ENCODE measurements around the gene TMEM223. TPM values are rescaled to one million over a fixed set of nuclear protein-coding genes. Genes with fewer than 3 reads are reported as not detected.
"Not testable (repeated sequence)": the region's sequence is repeated elsewhere in the genome, so short reads cannot be mapped to it uniquely, and the experiment has no call there.

The TMEM223 gene
- total RNA-seq, 1 donor from 2014 or later = 17.2 TPM

- ATAC-seq = no peak
- Histone ChIP-seq H3K4me1 (peaks cover 18% of the 10 kb centered on the region), H3K4me3 (no peak overlapping the region), H3K36me3 (peaks cover 35% of the 10 kb centered on the region), H3K27me3 (ENCODE audit: low read depth) (no peaks in the 10 kb centered on the region), H3K9me3 (no peaks in the 10 kb centered on the region), H3K27ac (no peak overlapping the region)
- DNase-seq = no peak
- intact Hi-C loops (cut with DNase I) = no loop called here
- no peak for TF ChIP-seq CTCF (IDR thresholded peaks at IDR 0.05)
These were observed 17.4 kb downstream of the TMEM223 start for GRCh38 chr11:62774407-62774806.

DNA sequence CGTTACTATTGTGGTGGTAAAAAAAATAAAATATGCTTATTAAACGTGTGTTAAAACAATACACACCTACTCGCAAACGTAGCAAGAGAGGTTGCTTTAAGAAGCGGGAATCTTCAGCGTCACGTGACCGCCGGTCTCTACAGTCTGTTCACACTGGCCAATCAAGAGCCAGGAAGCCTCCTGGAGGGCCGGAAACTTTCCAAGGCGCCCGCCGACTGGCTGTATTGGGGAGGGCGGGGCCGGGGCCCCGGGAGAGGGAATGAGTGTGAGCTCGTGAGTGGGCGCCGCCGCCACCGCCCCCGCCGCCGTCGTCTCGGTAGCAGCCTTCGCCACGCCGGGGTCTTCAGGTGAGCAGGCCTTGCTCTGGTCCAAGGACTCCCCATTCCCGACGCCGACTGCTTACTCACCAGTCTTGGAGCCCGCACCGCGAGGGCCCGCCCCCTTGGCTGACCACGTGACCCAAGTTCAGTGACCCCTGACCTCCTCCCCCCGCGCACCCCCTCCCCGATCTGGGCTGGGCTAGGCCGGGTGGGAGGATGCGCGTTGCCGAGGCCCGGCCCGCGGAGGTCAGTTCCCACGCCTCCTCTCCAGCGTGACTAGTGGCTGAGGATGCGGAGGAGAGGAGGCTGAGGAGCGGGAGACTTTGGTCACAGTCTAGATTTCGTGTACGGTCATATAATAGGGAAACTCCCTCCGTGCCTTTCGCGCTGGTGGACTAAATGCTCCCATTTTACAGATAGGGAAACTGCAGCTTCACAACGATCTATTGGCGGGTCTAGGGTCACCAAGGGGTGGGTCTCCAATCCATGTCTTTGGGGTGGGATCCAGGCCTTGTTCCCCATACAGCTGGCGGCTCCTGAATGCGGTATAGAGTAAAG lies 20.4 kb downstream of the TMEM223 start, which contains the start of gene TAF6L:
TAF6L (plus strand) TSS at position 253 of the 878 bp plus-strand sequence. CDS start 4,388 bp downstream, outside the sequence.
- peak within 1 kb of the TSS; percentile 80 for H3K4me3 ChIP-seq
- intact Hi-C loops (cut with DNase I) = no loop called here
- peak within 1 kb of the TSS; percentile 93 for H3K27ac ChIP-seq
- no peak for TF ChIP-seq CTCF (IDR thresholded peaks at IDR 0.05)
- peak; percentile 98 to 99 for ATAC-seq
- peaks cover 30% of the 10 kb centered on the region for H3K36me3 ChIP-seq
- no peaks in the 10 kb centered on the region for H3K27me3 ChIP-seq (ENCODE audit: low read depth)
- peak; percentile 99 for DNase-seq
- H3K9me3 ChIP-seq = no peaks in the 10 kb centered on the region
- H3K4me1 ChIP-seq = peaks cover 18% of the 10 kb centered on the region

DNA sequence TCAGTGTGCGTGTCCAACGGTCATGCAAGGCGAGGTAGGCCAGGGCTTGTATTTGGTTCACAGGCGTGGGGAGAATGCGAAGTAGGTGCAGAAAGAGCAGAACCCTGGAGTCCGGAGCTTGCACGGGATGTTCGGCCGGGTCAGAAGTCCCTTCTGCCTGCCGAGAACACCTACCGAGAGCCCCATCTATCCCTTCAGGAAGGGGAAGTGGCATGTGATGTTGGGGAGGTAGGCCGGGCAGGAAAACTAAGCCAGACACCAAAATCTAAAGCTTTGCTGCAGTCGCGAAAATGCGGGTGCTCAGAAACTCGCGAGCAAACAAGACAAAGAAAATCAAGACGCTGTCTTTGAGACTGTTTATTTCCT lies 21.0 kb downstream of the TMEM223 start:
- peak; percentile 8 to 16 for ATAC-seq
- no peak for DNase-seq
- no peaks in the 10 kb centered on the region for H3K9me3 ChIP-seq
- H3K4me3 ChIP-seq = peak overlapping the region; percentile 80
- TF ChIP-seq CTCF (IDR thresholded peaks at IDR 0.05) = no peak
- intact Hi-C loops (cut with DNase I) = no loop called here
- H3K27me3 ChIP-seq (ENCODE audit: low read depth) = no peaks in the 10 kb centered on the region
- H3K4me1 ChIP-seq = peaks cover 18% of the 10 kb centered on the region
- peaks cover 30% of the 10 kb centered on the region for H3K36me3 ChIP-seq
- H3K27ac ChIP-seq = peak overlapping the region; percentile 93

GRCh38 chr11:62760867-62761227 lies 31.0 kb downstream of the TMEM223 start:
- H3K27me3 ChIP-seq (ENCODE audit: low read depth); H3K9me3 ChIP-seq; intact Hi-C loops (cut with DNase I); ATAC-seq: not testable (repeated sequence)
- peak; percentile 50 for DNase-seq
- H3K4me3 ChIP-seq = peak overlapping the region; percentile 79
- H3K36me3 ChIP-seq = peaks cover 14% of the 10 kb centered on the region
- H3K4me1 ChIP-seq = peaks cover 12% of the 10 kb centered on the region
- H3K27ac ChIP-seq = peak overlapping the region; percentile 85

GRCh38 chr11:62757846-62758788 lies 33.7 kb downstream of the TMEM223 start:
- intact Hi-C loops (cut with DNase I) = no loop called here

More at GRCh38 chr11:62757846-62758788, 33.7 kb downstream of the TMEM223 start:
- H3K27me3 ChIP-seq (ENCODE audit: low read depth) = no peaks in the 10 kb centered on the region
- no peak for ATAC-seq
- no peaks in the 10 kb centered on the region for H3K9me3 ChIP-seq
- TF ChIP-seq CTCF (IDR thresholded peaks at IDR 0.05) = no peak
- H3K4me1 ChIP-seq = peaks cover 22% of the 10 kb centered on the region
- no peak overlapping the region for H3K27ac ChIP-seq
- no peak overlapping the region for H3K4me3 ChIP-seq
- no peaks in the 10 kb centered on the region for H3K36me3 ChIP-seq
- no peak for DNase-seq
